Measurements from ENCODE around the gene MRPL20. TPM values are rescaled to one million over a fixed set of nuclear protein-coding genes. Genes with fewer than 3 reads are reported as not detected.

Gene MRPL20
- polyA plus RNA-seq, 1 donor from 2014 or later: 204 TPM

- peaks cover 3% of the 10 kb centered on the region for H3K79me2 ChIP-seq (replicated peaks; ENCODE audit: insufficient read depth, low read length)
Measured at GRCh38 chr1:1390675-1391074, 16.4 kb downstream of the MRPL20 start.

GRCh38 chr1:1388078-1388472, 19.0 kb downstream of the MRPL20 start:
- H3K9me3 ChIP-seq (ENCODE audit: low read length): no peaks in the 10 kb centered on the region
- H4K20me1 ChIP-seq (ENCODE audit: insufficient read depth): no peaks in the 10 kb centered on the region
- no peaks in the 10 kb centered on the region for H3K27me3 ChIP-seq (ENCODE audit: insufficient read depth, low read depth, low read length)
- no peaks in the 10 kb centered on the region for H3K36me3 ChIP-seq (ENCODE audit: insufficient read depth, low read length)
- no peak overlapping the region for H3K4me2 ChIP-seq (ENCODE audit: low read length)
- no peak overlapping the region for H3K4me3 ChIP-seq (ENCODE audit: low read length)
- no peaks in the 10 kb centered on the region for H3K9me2 ChIP-seq (ENCODE audit: insufficient read depth, low read length)
- H2AFZ ChIP-seq (ENCODE audit: low read depth, low read length): no peak overlapping the region
- H3K79me2 ChIP-seq (replicated peaks; ENCODE audit: insufficient read depth, low read length): peaks cover 3% of the 10 kb centered on the region
- no peak for TF ChIP-seq REST (IDR thresholded peaks at IDR 0.05; ENCODE audit: borderline replicate concordance)
- TF ChIP-seq EZH2 (IDR thresholded peaks at IDR 0.05; ENCODE audit: borderline replicate concordance, insufficient read depth, low read length, poor library complexity, severe bottlenecking): no peak
- no peak for TF ChIP-seq MXI1 (conservative IDR thresholded peaks at IDR 0.05; ENCODE audit: poor library complexity, severe bottlenecking)
- TF ChIP-seq RAD21 (conservative IDR thresholded peaks at IDR 0.05): no peak
- no peak for TF ChIP-seq POLR2AphosphoS5 (IDR thresholded peaks at IDR 0.05)
- no peak for TF ChIP-seq SMC3 (conservative IDR thresholded peaks at IDR 0.05; ENCODE audit: poor library complexity)
- TF ChIP-seq CTCF (IDR thresholded peaks at IDR 0.05; ENCODE audit: poor library complexity, severe bottlenecking): no peak
- no peak for TF ChIP-seq EP300 (conservative IDR thresholded peaks at IDR 0.05; ENCODE audit: poor library complexity, severe bottlenecking)
- no peak for TF ChIP-seq TAF1 (IDR thresholded peaks at IDR 0.05; ENCODE audit: low read depth)
- no peaks in the 10 kb centered on the region for H3F3A ChIP-seq (ENCODE audit: insufficient read depth, low read length, poor library complexity, severe bottlenecking)
- no peak overlapping the region for H3K9ac ChIP-seq (ENCODE audit: low read length)
- H3K27ac ChIP-seq (ENCODE audit: low read length): no peak overlapping the region

More at GRCh38 chr1:1390675-1391074, 16.4 kb downstream of the MRPL20 start:
- H3K4me2 ChIP-seq (ENCODE audit: low read length): no peak overlapping the region
- no peaks in the 10 kb centered on the region for H4K20me1 ChIP-seq (ENCODE audit: insufficient read depth)
- no peaks in the 10 kb centered on the region for H3K36me3 ChIP-seq (ENCODE audit: insufficient read depth, low read length)
- H3K9me3 ChIP-seq (ENCODE audit: low read length): no peaks in the 10 kb centered on the region
- H3F3A ChIP-seq (ENCODE audit: insufficient read depth, low read length, poor library complexity, severe bottlenecking): no peaks in the 10 kb centered on the region
- TF ChIP-seq RAD21 (conservative IDR thresholded peaks at IDR 0.05) (no peak), CTCF (IDR thresholded peaks at IDR 0.05; ENCODE audit: poor library complexity, severe bottlenecking) (no peak), TAF1 (IDR thresholded peaks at IDR 0.05; ENCODE audit: low read depth) (no peak), SMC3 (conservative IDR thresholded peaks at IDR 0.05; ENCODE audit: poor library complexity) (no peak)
- H3K4me3 ChIP-seq (ENCODE audit: low read length): no peak overlapping the region
- H3K9ac ChIP-seq (ENCODE audit: low read length): no peak overlapping the region
- H3K27ac ChIP-seq (ENCODE audit: low read length): no peak overlapping the region
- H2AFZ ChIP-seq (ENCODE audit: low read depth, low read length): no peak overlapping the region
- H3K9me2 ChIP-seq (ENCODE audit: insufficient read depth, low read length): no peaks in the 10 kb centered on the region
- no peaks in the 10 kb centered on the region for H3K27me3 ChIP-seq (ENCODE audit: insufficient read depth, low read depth, low read length)

Measured in neural cell (in vitro differentiated cells).